Epithelial cell of proximal tubule (primary cell): ENCODE results near the gene FBXO15. TPM values are rescaled to one million over a fixed set of nuclear protein-coding genes. Genes with fewer than 3 reads are reported as not detected.
A peak's percentile ranks its signal among the peaks of the same experiment; 100 is the strongest.

Source experiments
- DNase-seq: peaks from one replicate; pipeline ENCODE4 v3.0.0-alpha.2; 2011; ENCODE audit warnings: low read depth
- H3K4me3 ChIP-seq: 2 replicates; pipeline ENCODE4 v1.5.1; 2011; ENCODE audit warnings: low read depth, mild to moderate bottlenecking, low read length
- total RNA-seq: library from RNA; depleted of rRNA; stranded (reverse); fragments of >200 nt; gene quantifications from 2 replicates; pipeline ENCODE4 v1.2.3, GENCODE V29; 2015
- TF ChIP-seq, protein P1 (sequence below): conservative IDR thresholded peaks from 2 replicates; pipeline ENCODE4 v1.5.1; 2012; ENCODE audit warnings: low read depth, mild to moderate bottlenecking, low read length

Gene FBXO15
- total RNA-seq, 1 donor from 2014 or later, result 0.40 TPM

DNA sequence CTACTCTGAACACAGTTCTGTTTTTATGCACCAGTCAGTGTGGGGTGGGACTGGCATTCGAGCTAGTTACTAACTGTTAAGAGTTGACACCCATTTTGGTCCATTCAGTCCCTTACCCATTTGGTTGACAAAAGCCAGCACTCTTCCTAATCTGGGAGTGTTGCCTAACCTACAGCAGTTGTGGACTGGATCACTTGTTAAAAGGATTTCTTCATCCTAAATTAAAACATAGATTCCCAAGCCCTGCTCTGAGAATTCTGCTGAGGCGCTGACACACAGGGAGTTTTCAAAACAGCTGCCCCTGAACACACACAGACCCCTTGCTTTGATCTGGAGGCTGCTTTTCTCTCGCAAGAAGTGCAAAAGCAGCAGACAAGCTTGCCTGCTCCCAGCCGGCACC is 7.1 kb upstream of the FBXO15 start:
- no peak for DNase-seq
- no peak overlapping the region for H3K4me3 ChIP-seq
- TF ChIP-seq, protein P1, sequence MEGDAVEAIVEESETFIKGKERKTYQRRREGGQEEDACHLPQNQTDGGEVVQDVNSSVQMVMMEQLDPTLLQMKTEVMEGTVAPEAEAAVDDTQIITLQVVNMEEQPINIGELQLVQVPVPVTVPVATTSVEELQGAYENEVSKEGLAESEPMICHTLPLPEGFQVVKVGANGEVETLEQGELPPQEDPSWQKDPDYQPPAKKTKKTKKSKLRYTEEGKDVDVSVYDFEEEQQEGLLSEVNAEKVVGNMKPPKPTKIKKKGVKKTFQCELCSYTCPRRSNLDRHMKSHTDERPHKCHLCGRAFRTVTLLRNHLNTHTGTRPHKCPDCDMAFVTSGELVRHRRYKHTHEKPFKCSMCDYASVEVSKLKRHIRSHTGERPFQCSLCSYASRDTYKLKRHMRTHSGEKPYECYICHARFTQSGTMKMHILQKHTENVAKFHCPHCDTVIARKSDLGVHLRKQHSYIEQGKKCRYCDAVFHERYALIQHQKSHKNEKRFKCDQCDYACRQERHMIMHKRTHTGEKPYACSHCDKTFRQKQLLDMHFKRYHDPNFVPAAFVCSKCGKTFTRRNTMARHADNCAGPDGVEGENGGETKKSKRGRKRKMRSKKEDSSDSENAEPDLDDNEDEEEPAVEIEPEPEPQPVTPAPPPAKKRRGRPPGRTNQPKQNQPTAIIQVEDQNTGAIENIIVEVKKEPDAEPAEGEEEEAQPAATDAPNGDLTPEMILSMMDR, result no peak

DNA sequence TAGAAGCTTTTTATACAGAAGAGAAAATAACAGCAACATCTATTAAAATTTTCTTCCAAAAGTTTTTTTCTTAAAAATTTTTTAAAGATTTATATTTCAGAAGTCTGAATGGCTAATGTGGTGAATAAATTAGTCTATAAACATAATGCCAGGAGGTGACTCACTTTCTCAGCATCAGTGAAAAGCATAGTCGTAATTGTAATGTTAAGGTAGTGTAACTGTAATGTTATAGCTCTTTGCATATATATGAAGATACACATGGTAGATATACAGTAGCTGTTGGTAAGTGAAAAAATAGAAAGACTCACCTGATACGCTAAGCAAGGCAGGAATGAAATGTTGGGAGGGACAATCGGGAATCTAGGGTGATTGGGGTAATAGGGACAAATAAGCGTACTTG is 6.2 kb upstream of the FBXO15 start:
- TF ChIP-seq, protein P1, result no peak
- DNase-seq, result no peak
- no peak overlapping the region for H3K4me3 ChIP-seq

DNA sequence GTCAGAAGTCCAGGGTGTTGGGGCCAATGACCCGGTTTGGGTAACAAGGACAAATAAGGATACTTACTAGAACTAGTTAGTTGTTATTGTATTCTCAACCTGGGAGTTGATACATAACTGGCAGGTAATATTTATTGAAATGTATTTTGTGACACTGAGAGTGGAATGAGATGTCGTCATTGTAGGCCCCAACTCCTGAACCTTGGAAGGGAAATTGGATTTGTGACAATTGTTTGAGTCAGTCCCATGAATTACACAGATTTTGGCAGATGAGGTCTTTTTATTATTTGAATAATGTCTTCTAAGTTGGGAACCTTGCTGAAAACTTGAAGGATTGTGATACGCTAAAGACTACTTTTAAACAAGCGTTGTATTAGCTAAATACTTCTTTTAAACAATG is 5.7 kb upstream of the FBXO15 start:
- H3K4me3 ChIP-seq, result no peak overlapping the region
- DNase-seq, result no peak
- TF ChIP-seq, protein P1, result no peak

DNA sequence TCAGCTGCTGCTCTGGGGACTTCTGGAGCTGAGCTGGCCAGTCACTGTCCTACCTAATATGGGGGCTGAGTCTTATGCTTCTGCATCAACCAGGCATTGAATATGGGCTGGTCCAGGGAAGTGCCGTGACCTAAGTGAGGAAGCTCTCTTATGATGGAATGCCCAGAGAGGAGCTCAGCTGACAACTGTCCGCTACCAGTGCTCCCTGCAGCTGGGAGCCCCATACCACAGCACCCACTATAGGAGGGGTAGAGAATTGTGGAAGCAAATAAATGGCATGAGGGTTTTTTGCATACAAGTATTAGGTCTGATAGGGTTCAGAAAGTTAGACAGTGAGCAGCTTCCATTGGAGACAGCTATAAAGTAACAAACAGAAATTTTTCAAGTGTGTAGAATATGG is 5.2 kb upstream of the FBXO15 start:
- TF ChIP-seq, protein P1, result peak; percentile 42
- DNase-seq, result no peak
- H3K4me3 ChIP-seq, result no peak overlapping the region

DNA sequence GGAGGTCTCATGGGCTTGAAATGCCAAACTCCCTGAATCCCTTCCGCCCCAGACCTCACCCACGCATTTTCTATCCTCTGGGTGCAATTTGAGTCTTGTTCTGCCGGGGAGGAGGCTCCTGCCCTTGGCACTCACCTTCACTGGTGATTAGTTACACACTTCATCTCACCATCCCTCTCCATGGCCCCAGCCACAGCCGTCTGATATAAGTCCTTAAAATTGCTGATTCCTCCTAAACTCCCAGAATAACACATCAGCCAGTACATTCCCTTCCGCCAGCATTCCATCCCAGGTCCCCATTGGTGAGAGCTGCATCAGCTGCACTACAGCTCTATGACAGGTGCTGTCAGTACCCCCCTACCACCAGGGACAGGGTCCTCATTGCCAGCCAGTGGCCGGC is 4.6 kb upstream of the FBXO15 start:
- DNase-seq, result no peak
- H3K4me3 ChIP-seq, result no peak overlapping the region
- TF ChIP-seq, protein P1, result no peak

DNA sequence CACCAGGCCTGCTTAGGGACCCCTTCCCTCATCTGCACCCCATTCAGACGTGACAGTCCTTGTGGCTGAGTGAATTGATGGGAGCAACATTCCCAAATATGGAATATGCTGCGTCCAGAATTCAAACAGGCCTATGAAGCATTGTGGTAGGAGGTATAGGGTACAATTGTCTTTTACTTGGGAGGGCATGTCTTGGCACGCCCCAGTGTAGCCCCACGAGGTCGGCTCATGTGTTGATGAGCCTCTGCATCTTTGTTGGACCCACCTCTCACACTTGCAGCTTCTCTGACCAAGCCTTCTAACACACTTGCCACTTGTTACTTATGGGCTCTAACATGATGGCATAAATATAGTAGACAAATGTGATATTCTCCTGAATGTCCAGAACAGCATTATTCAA is 2.2 kb upstream of the FBXO15 start:
- peak overlapping the region; percentile 89 for H3K4me3 ChIP-seq
- no peak for DNase-seq
- TF ChIP-seq, protein P1, result no peak

DNA sequence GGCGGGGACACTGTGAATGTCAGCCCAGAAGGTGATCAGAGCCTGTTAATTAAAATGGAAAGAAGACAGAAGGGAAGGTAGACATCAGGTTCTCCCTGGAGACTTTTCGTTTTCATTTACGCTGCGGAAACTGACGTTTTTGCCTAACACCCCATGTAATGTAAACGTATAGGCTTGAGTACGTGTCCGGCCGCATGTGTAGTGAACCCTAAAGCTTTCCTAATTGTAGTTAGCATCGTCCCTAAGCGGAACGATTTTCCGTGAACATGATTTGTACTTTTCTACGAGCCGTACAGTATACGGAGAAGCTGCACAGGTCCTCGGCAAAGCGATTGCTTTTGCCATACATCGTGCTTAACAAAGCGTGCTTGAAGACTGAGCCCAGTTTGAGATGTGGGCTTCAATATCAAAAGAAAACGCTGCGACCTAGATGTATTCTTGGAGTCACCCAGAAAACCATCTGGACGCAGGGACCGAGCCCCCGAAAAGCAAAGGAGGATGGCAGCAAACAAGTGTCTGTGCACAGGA is 973 bp upstream of the FBXO15 start:
- TF ChIP-seq, protein P1, result no peak
- no peak for DNase-seq

More for the DNA sequence above, 973 bp upstream of the FBXO15 start:
- H3K4me3 ChIP-seq, result peak overlapping the region; percentile 89
